T-helper 1 cell treated with Interleukin-12 subunit alpha and Interleukin-12 subunit beta and Interleukin-4 antibody, amounts not matched to agents 30 μg/mL and 1 μg/mL, for 36 hours (primary cell): ENCODE results near the gene FGF1.

Experiments
- H3K27ac Mint-ChIP-seq: one replicate; pipeline ENCODE4 v1.8.0; 2021; ENCODE audit warnings: mild to moderate bottlenecking, mixed read lengths
- H3K27me3 Mint-ChIP-seq: one replicate; pipeline ENCODE4 v1.8.0; 2021; ENCODE audit warnings: low read depth, mixed read lengths
- H3K36me3 Mint-ChIP-seq: one replicate; pipeline ENCODE4 v1.8.0; 2021; ENCODE audit warnings: low read depth, mixed read lengths
- H3K4me1 Mint-ChIP-seq: one replicate; pipeline ENCODE4 v1.8.0; 2021; ENCODE audit warnings: low read depth, mixed read lengths
- H3K4me3 Mint-ChIP-seq: one replicate; pipeline ENCODE4 v1.8.0; 2021; ENCODE audit warnings: mild to moderate bottlenecking, moderate library complexity, mixed read lengths
- H3K9me3 Mint-ChIP-seq: one replicate; pipeline ENCODE4 v1.8.0; 2021; ENCODE audit warnings: mixed read lengths

The FGF1 gene

GRCh38 chr5:142703153-142703552, 17.3 kb upstream of the FGF1 start:
- Mint-ChIP-seq H3K4me3 (no peak overlapping the region), H3K36me3 (no peaks in the 10 kb centered on the region), H3K9me3 (no peaks in the 10 kb centered on the region), H3K4me1 (no peaks in the 10 kb centered on the region), H3K27me3 (peaks cover 39% of the 10 kb centered on the region), H3K27ac (no peak overlapping the region)

- no peak overlapping the region for H3K4me3 Mint-ChIP-seq
- H3K9me3 Mint-ChIP-seq = no peaks in the 10 kb centered on the region
- peaks cover 38% of the 10 kb centered on the region for H3K27me3 Mint-ChIP-seq
- peaks cover 2% of the 10 kb centered on the region for H3K4me1 Mint-ChIP-seq
- no peaks in the 10 kb centered on the region for H3K36me3 Mint-ChIP-seq
- no peak overlapping the region for H3K27ac Mint-ChIP-seq
These were observed 15.9 kb upstream of the FGF1 start for GRCh38 chr5:142701673-142702311.

- Mint-ChIP-seq H3K27ac (no peak overlapping the region), H3K4me1 (peaks cover 2% of the 10 kb centered on the region), H3K9me3 (no peaks in the 10 kb centered on the region), H3K36me3 (no peaks in the 10 kb centered on the region), H3K27me3 (peaks cover 37% of the 10 kb centered on the region), H3K4me3 (no peak overlapping the region)
These were observed 14.7 kb upstream of the FGF1 start for GRCh38 chr5:142700566-142700965.

GRCh38 chr5:142699184-142699720, 13.4 kb upstream of the FGF1 start:
- Mint-ChIP-seq H3K9me3 (no peaks in the 10 kb centered on the region), H3K27ac (no peak overlapping the region), H3K4me3 (no peak overlapping the region), H3K27me3 (peaks cover 27% of the 10 kb centered on the region), H3K4me1 (peaks cover 2% of the 10 kb centered on the region), H3K36me3 (no peaks in the 10 kb centered on the region)

GRCh38 chr5:142698447-142699183, 12.7 kb upstream of the FGF1 start:
- Mint-ChIP-seq H3K27ac (no peak overlapping the region), H3K36me3 (no peaks in the 10 kb centered on the region), H3K27me3 (peaks cover 23% of the 10 kb centered on the region), H3K4me3 (no peak overlapping the region), H3K9me3 (no peaks in the 10 kb centered on the region), H3K4me1 (peaks cover 2% of the 10 kb centered on the region)

- Mint-ChIP-seq H3K27me3 (peaks cover 15% of the 10 kb centered on the region), H3K4me3 (no peak overlapping the region), H3K36me3 (no peaks in the 10 kb centered on the region), H3K4me1 (peaks cover 2% of the 10 kb centered on the region), H3K27ac (no peak overlapping the region), H3K9me3 (no peaks in the 10 kb centered on the region)
These were observed 11.7 kb upstream of the FGF1 start for GRCh38 chr5:142697356-142698255.

- H3K36me3 Mint-ChIP-seq = no peaks in the 10 kb centered on the region
- no peak overlapping the region for H3K4me3 Mint-ChIP-seq
- no peak overlapping the region for H3K27ac Mint-ChIP-seq
- no peaks in the 10 kb centered on the region for H3K9me3 Mint-ChIP-seq
- peaks cover 2% of the 10 kb centered on the region for H3K4me1 Mint-ChIP-seq
- H3K27me3 Mint-ChIP-seq = peaks cover 15% of the 10 kb centered on the region
These were observed 10.5 kb upstream of the FGF1 start for GRCh38 chr5:142696379-142696778.

GRCh38 chr5:142694092-142694856, 8.4 kb upstream of the FGF1 start:
- Mint-ChIP-seq H3K27ac (no peak overlapping the region), H3K27me3 (peaks cover 18% of the 10 kb centered on the region), H3K4me1 (peaks cover 2% of the 10 kb centered on the region), H3K36me3 (no peaks in the 10 kb centered on the region), H3K9me3 (no peaks in the 10 kb centered on the region), H3K4me3 (no peak overlapping the region)

GRCh38 chr5:142692321-142692894, 6.5 kb upstream of the FGF1 start:
- Mint-ChIP-seq H3K4me1 (peaks cover 2% of the 10 kb centered on the region), H3K27ac (no peak overlapping the region), H3K9me3 (no peaks in the 10 kb centered on the region), H3K4me3 (no peak overlapping the region), H3K27me3 (peaks cover 8% of the 10 kb centered on the region), H3K36me3 (no peaks in the 10 kb centered on the region)

GRCh38 chr5:142690667-142691066, 4.8 kb upstream of the FGF1 start:
- H3K4me1 Mint-ChIP-seq = no peaks in the 10 kb centered on the region
- H3K27me3 Mint-ChIP-seq = peaks cover 8% of the 10 kb centered on the region
- H3K4me3 Mint-ChIP-seq = no peak overlapping the region
- no peak overlapping the region for H3K27ac Mint-ChIP-seq
- H3K36me3 Mint-ChIP-seq = no peaks in the 10 kb centered on the region
- no peaks in the 10 kb centered on the region for H3K9me3 Mint-ChIP-seq

- H3K27me3 Mint-ChIP-seq = peaks cover 8% of the 10 kb centered on the region
- no peak overlapping the region for H3K4me3 Mint-ChIP-seq
- no peak overlapping the region for H3K27ac Mint-ChIP-seq
- H3K4me1 Mint-ChIP-seq = no peaks in the 10 kb centered on the region
- H3K36me3 Mint-ChIP-seq = no peaks in the 10 kb centered on the region
- H3K9me3 Mint-ChIP-seq = no peaks in the 10 kb centered on the region
These were observed 3.2 kb upstream of the FGF1 start for GRCh38 chr5:142689081-142689480.

- H3K27ac Mint-ChIP-seq = no peak overlapping the region
- no peaks in the 10 kb centered on the region for H3K9me3 Mint-ChIP-seq
- no peaks in the 10 kb centered on the region for H3K36me3 Mint-ChIP-seq
- no peaks in the 10 kb centered on the region for H3K4me1 Mint-ChIP-seq
- peaks cover 8% of the 10 kb centered on the region for H3K27me3 Mint-ChIP-seq
- no peak overlapping the region for H3K4me3 Mint-ChIP-seq
These were observed 2.5 kb upstream of the FGF1 start for GRCh38 chr5:142688281-142688989.

GRCh38 chr5:142686968-142687367, 1.1 kb upstream of the FGF1 start:
- Mint-ChIP-seq H3K36me3 (no peaks in the 10 kb centered on the region), H3K27me3 (peaks cover 8% of the 10 kb centered on the region), H3K4me3 (no peak overlapping the region), H3K9me3 (no peaks in the 10 kb centered on the region), H3K27ac (no peak overlapping the region), H3K4me1 (no peaks in the 10 kb centered on the region)
